Hepatocyte (in vitro differentiated cells): ENCODE data around the gene NRN1L. TPM values are rescaled to one million over a fixed set of nuclear protein-coding genes. Genes with fewer than 3 reads are reported as not detected.

Experiments used
- DNase-seq: peaks from one replicate; pipeline ENCODE4 v3.0.0-alpha.2; 2016; ENCODE audit warnings: low spot score
- H2AFZ ChIP-seq: fragments of 200-600 bp; sonication (generic); 2 replicates; pipeline ENCODE4 v1.6.0; 2016; ENCODE audit warnings: antibody characterized with exemption, mild to moderate bottlenecking
- H3K27ac ChIP-seq: fragments of 200-600 bp; sonication (generic); 2 replicates; pipeline ENCODE4 v1.5.1; 2016; ENCODE audit warnings: mild to moderate bottlenecking
- H3K27me3 ChIP-seq: fragments of 200-600 bp; sonication (generic); 2 replicates; pipeline ENCODE4 v1.6.1; 2016
- H3K36me3 ChIP-seq: fragments of 200-600 bp; sonication (generic); replicated peaks from 2 replicates; pipeline ENCODE4 v1.5.1; 2016; ENCODE audit warnings: low read depth; ENCODE audit not compliant: insufficient read depth
- H3K4me1 ChIP-seq: fragments of 200-600 bp; sonication (generic); 2 replicates; pipeline ENCODE4 v1.5.1; 2016; ENCODE audit warnings: mild to moderate bottlenecking, moderate library complexity; ENCODE audit not compliant: insufficient read depth
- H3K4me2 ChIP-seq: fragments of 200-600 bp; sonication (generic); 2 replicates; pipeline ENCODE4 v1.6.0; 2016
- H3K4me3 ChIP-seq: fragments of 200-600 bp; sonication (generic); 2 replicates; pipeline ENCODE4 v1.5.1; 2016; ENCODE audit warnings: mild to moderate bottlenecking
- H3K79me2 ChIP-seq: fragments of 200-600 bp; sonication (generic); 2 replicates; pipeline ENCODE4 v1.6.0; 2017; ENCODE audit warnings: mild to moderate bottlenecking
- H3K9me2 ChIP-seq: fragments of 200-600 bp; sonication (generic); replicated peaks from 2 replicates; pipeline ENCODE4 v1.6.0; 2017; ENCODE audit warnings: mild to moderate bottlenecking; ENCODE audit not compliant: insufficient read depth
- H3K9me3 ChIP-seq: fragments of 200-600 bp; sonication (generic); 2 replicates; pipeline ENCODE4 v1.5.1; 2016; ENCODE audit warnings: low read depth, mild to moderate bottlenecking
- H4K20me1 ChIP-seq: fragments of 200-600 bp; sonication (generic); 2 replicates; pipeline ENCODE4 v1.6.0; 2016; ENCODE audit warnings: mild to moderate bottlenecking; ENCODE audit not compliant: insufficient read depth, poor library complexity, severe bottlenecking
- CTCF ChIP-seq: fragments of 200-600 bp; sonication (generic); IDR thresholded peaks from 2 replicates; pipeline ENCODE4 v1.5.1; 2016; ENCODE audit warnings: antibody characterized with exemption, mild to moderate bottlenecking; ENCODE audit not compliant: poor library complexity
- EZH2 ChIP-seq: fragments of 200-600 bp; sonication (generic); IDR thresholded peaks from 2 replicates; pipeline ENCODE4 v1.6.1; 2016; ENCODE audit warnings: antibody characterized with exemption, mild to moderate bottlenecking, borderline replicate concordance
- EZH2phosphoT487 ChIP-seq: fragments of 200-600 bp; sonication (generic); IDR thresholded peaks from one replicate; pipeline ENCODE4 v1.6.1; 2018; ENCODE audit warnings: antibody characterized with exemption, mild to moderate bottlenecking, low read depth, moderate library complexity; ENCODE audit not compliant: unreplicated experiment, severe bottlenecking
- WGBS: methylation state at CpG from one replicate; pipeline ENCODE4 v1.1.6; 2016; ENCODE audit warnings: low lambda C conversion rate; ENCODE audit errors: missing lambda C conversion rate; 5-methylcytosine and 5-hydroxymethylcytosine counted together
- polyA plus RNA-seq: library from polyadenylated mRNA; unstranded; fragments of >200 nt; fragmentation: Nextera tagmentation; extraction: Ambion mirVana; gene quantifications from 2 replicates; pipeline ENCODE4 v1.2.1, GENCODE V29; 2016
- total RNA-seq: library from RNA; depleted of rRNA; stranded (reverse); fragments of >200 nt; gene quantifications from 2 replicates; pipeline ENCODE4 v1.2.3, GENCODE V29; 2014

Gene NRN1L
- total and polyA plus RNA-seq, 2 experiments from 2014 or later: 0.73 TPM; not detected in 1

- Histone ChIP-seq H2AFZ (no peak overlapping the region), H3K4me2 (peak overlapping the region; percentile 89), H3K36me3 (no peaks in the 10 kb centered on the region), H3K27ac (peak overlapping the region; percentile 99), H3K4me1 (peaks cover 39% of the 10 kb centered on the region), H4K20me1 (peaks cover 14% of the 10 kb centered on the region), H3K9me3 (no peaks in the 10 kb centered on the region), H3K4me3 (no peak overlapping the region), H3K9me2 (no peaks in the 10 kb centered on the region), H3K27me3 (no peaks in the 10 kb centered on the region), H3K79me2 (peaks cover 59% of the 10 kb centered on the region)
- 73% methylated on average over 4 of the region's 4 CpGs for whole genome bisulfite sequencing
- no peak for DNase-seq
- TF ChIP-seq CTCF: no peak
- no peak for TF ChIP-seq EZH2
- TF ChIP-seq EZH2phosphoT487: no peak
These were observed 40.2 kb upstream of the NRN1L start for GRCh38 chr16:67844497-67844896.

- Histone ChIP-seq H3K4me1 (peaks cover 39% of the 10 kb centered on the region), H4K20me1 (peaks cover 16% of the 10 kb centered on the region), H3K79me2 (peaks cover 68% of the 10 kb centered on the region), H3K4me3 (peak overlapping the region; percentile 98), H3K9me3 (no peaks in the 10 kb centered on the region), H3K27ac (peak overlapping the region; percentile 99), H3K4me2 (peak overlapping the region; percentile 89), H3K36me3 (no peaks in the 10 kb centered on the region), H3K27me3 (no peaks in the 10 kb centered on the region), H2AFZ (no peak overlapping the region), H3K9me2 (no peaks in the 10 kb centered on the region)
- TF ChIP-seq EZH2phosphoT487: no peak
- TF ChIP-seq CTCF: no peak
- TF ChIP-seq EZH2: no peak
- 73% methylated on average over 5 of the region's 5 CpGs for WGBS
- DNase-seq: no peak
These were observed 39.2 kb upstream of the NRN1L start for GRCh38 chr16:67845291-67846062.

GRCh38 chr16:67846063-67846319 is 38.7 kb upstream of the NRN1L start:
- no peaks in the 10 kb centered on the region for H3K36me3 ChIP-seq
- no peaks in the 10 kb centered on the region for H3K9me3 ChIP-seq
- peak overlapping the region; percentile 98 for H3K4me3 ChIP-seq
- 23% methylated on average over 2 of the region's 2 CpGs for WGBS
- H3K9me2 ChIP-seq: no peaks in the 10 kb centered on the region
- H3K4me2 ChIP-seq: peak overlapping the region; percentile 89
- H2AFZ ChIP-seq: peak overlapping the region; percentile 77
- TF ChIP-seq CTCF: no peak
- no peak for TF ChIP-seq EZH2
- TF ChIP-seq EZH2phosphoT487: no peak
- H3K27ac ChIP-seq: peak overlapping the region; percentile 99
- H3K27me3 ChIP-seq: no peaks in the 10 kb centered on the region
- no peak for DNase-seq
- H3K79me2 ChIP-seq: peaks cover 74% of the 10 kb centered on the region
- peaks cover 39% of the 10 kb centered on the region for H3K4me1 ChIP-seq
- peaks cover 20% of the 10 kb centered on the region for H4K20me1 ChIP-seq
